K562 (cell line): ENCODE data around the gene NOSIP. TPM values are rescaled to one million over a fixed set of nuclear protein-coding genes. Genes with fewer than 3 reads are reported as not detected.

ENCODE experiments used
- ATAC-seq: fragments of 200-7000 bp; cut with Tn5 transposase; 3 replicates; pipeline ENCODE4 v1.9.1; 2020; ENCODE audit warnings: moderate library complexity
- BruUV-seq: library from RNA; stranded (reverse); fragments of 400-500 nt; replicated peaks from 2 replicates; lab custom pipeline; 2021; lab: Mats Ljungman, UMichigan
- CTCF ChIA-PET: fragments of 300-600 bp; formaldehyde crosslinking; extraction: SDS; loops from one replicate; lab custom pipeline; 2021; ENCODE audit warnings: low intra/inter-chr PET ratio; lab: Yijun Ruan, JAX
- POLR2A ChIA-PET: fragments of 300-600, 350-650 bp; sonication (Branson Sonifier 250); formaldehyde crosslinking; extraction: SDS; loops from one replicate; lab custom pipeline; 2021; ENCODE audit warnings: antibody characterized with exemption, inconsistent platforms; lab: Yijun Ruan, JAX
- DNase-seq, 4 experiments: peaks; one replicate each; pipeline versions ENCODE4 v3.0.0 to v3.0.0-alpha.2; 2011 to 2018; ENCODE audit warnings: low spot score in 3 of 4, mixed read lengths in 3 of 4; ENCODE audit errors: extremely low read depth in 1 of 4
- FAIRE-seq: peaks from 2 replicates; lab custom pipeline; 2011; peaks lifted over from hg19 to GRCh38; lab: Jason Lieb, UNC
- H2AFZ ChIP-seq: 2 replicates; pipeline ENCODE4 v1.6.0; 2011; ENCODE audit warnings: low read depth, low read length, control low read depth, inconsistent platforms
- H3K27ac ChIP-seq: fragments of 200-600 bp; 3 replicates; pipeline ENCODE4 v1.8.0; 2011; ENCODE audit warnings: low read depth, mild to moderate bottlenecking, control low read depth, inconsistent platforms, low read length, moderate library complexity, mixed read lengths; ENCODE audit errors: extremely low read depth
- H3K27me3 ChIP-seq, 2 experiments: fragments of 300-600 bp in 1 of 2; 2 replicates in 1 of 2; 3 replicates in 1 of 2; pipeline versions ENCODE4 v1.6.0 to v1.8.0; 2011; ENCODE audit warnings: inconsistent platforms in 2 of 2, low read length in 2 of 2, mild to moderate bottlenecking in 1 of 2, mixed read lengths in 1 of 2, moderate library complexity in 1 of 2; ENCODE audit not compliant: control insufficient read depth in 2 of 2, insufficient read depth in 2 of 2
- H3K36me3 ChIP-seq: fragments of 300-600 bp; 3 replicates; pipeline ENCODE4 v1.8.0; 2011; ENCODE audit warnings: mild to moderate bottlenecking, low read length, inconsistent platforms; ENCODE audit not compliant: control insufficient read depth, insufficient read depth
- H3K4me1 ChIP-seq, 2 experiments: fragments of 200-600 bp in 1 of 2; replicated peaks in 1 of 2; 2 replicates in 1 of 2; 3 replicates in 1 of 2; pipeline versions ENCODE4 v1.5.1 to v1.8.0; 2011; ENCODE audit warnings: inconsistent platforms in 2 of 2, low read length in 2 of 2, mild to moderate bottlenecking in 1 of 2, mixed read lengths in 1 of 2, moderate library complexity in 1 of 2; ENCODE audit not compliant: control insufficient read depth in 2 of 2, insufficient read depth in 2 of 2
- H3K4me2 ChIP-seq: 2 replicates; pipeline ENCODE4 v1.6.1; 2011; ENCODE audit warnings: low read length, control low read depth, inconsistent platforms, mixed read lengths; ENCODE audit not compliant: insufficient read depth
- H3K4me3 ChIP-seq: fragments of 200-600 bp; sonication (generic), shearing (Covaris generic); 2 replicates; pipeline ENCODE4 v1.5.1; 2016; ENCODE audit warnings: control low read depth, inconsistent platforms
- H3K79me2 ChIP-seq: fragments of 200-600 bp; 3 replicates; pipeline ENCODE4 v1.8.0; 2011; ENCODE audit warnings: low read length, inconsistent platforms; ENCODE audit not compliant: control insufficient read depth, insufficient read depth
- H3K9ac ChIP-seq, 2 experiments: 2 replicates each; pipeline versions ENCODE4 v1.6.0 to v1.6.1; 2011; ENCODE audit warnings: low read depth in 2 of 2, low read length in 2 of 2, control low read depth in 1 of 2, inconsistent platforms in 1 of 2, mild to moderate bottlenecking in 1 of 2, mixed read lengths in 1 of 2; ENCODE audit not compliant: insufficient read depth in 1 of 2
- H3K9me1 ChIP-seq: one replicate; pipeline ENCODE4 v1.6.0; 2011; ENCODE audit warnings: inconsistent platforms, mild to moderate bottlenecking, low read length, moderate library complexity; ENCODE audit not compliant: control insufficient read depth, insufficient read depth
- H3K9me3 ChIP-seq: replicated peaks from 2 replicates; pipeline ENCODE4 v1.5.1; 2011; ENCODE audit warnings: low read depth, low read length, inconsistent platforms; ENCODE audit not compliant: control insufficient read depth, insufficient read depth
- H4K20me1 ChIP-seq: replicated peaks from 2 replicates; pipeline ENCODE4 v1.6.1; 2011; ENCODE audit warnings: low read length, inconsistent platforms, mixed read lengths; ENCODE audit not compliant: control insufficient read depth, insufficient read depth
- ATF7 ChIP-seq: fragments of 450-650 bp; IDR thresholded peaks from 2 replicates; pipeline ENCODE4 v1.7.1; 2014; ENCODE audit warnings: mild to moderate bottlenecking, moderate library complexity
- EGR1 ChIP-seq: fragments of 450-650 bp; conservative IDR thresholded peaks from 2 replicates; pipeline ENCODE4 v1.6.1; 2017; ENCODE audit warnings: mild to moderate bottlenecking
- ELF4 ChIP-seq: fragments of 450-650 bp; formaldehyde crosslinking; IDR thresholded peaks from 2 replicates; pipeline ENCODE4 v1.4.0; 2022; ENCODE audit warnings: missing genetic modification characterization
- MAFG ChIP-seq: fragments of 450-650 bp; conservative IDR thresholded peaks from 2 replicates; pipeline ENCODE4 v1.6.1; 2016; ENCODE audit warnings: missing genetic modification characterization, missing compliant biosample characterization
- POU5F1 ChIP-seq: fragments of 150-350 bp; IDR thresholded peaks from 2 replicates; pipeline ENCODE4 v1.6.1; 2014; ENCODE audit warnings: borderline replicate concordance, low read length, low read depth, mild to moderate bottlenecking; ENCODE audit not compliant: partially characterized antibody
- U2AF2 ChIP-seq: fragments of 200-400 bp; formaldehyde crosslinking; optimal IDR thresholded peaks from 2 replicates; pipeline ENCODE3; 2017; ENCODE audit warnings: low read depth, mild to moderate bottlenecking, low read length
- ZNF384 ChIP-seq: IDR thresholded peaks from 2 replicates; pipeline ENCODE4 v1.6.1; 2012; ENCODE audit warnings: low read depth, low read length, improper control_type of control experiment
- WGBS: fragments of 100-300 bp; shearing (Covaris generic); methylation state at CpG from one replicate; pipeline ENCODE4 v1.1.6; 2016; ENCODE audit warnings: low coverage, mixed read lengths; ENCODE audit not compliant: insufficient coverage; ENCODE audit errors: missing lambda C conversion rate; 5-methylcytosine and 5-hydroxymethylcytosine counted together
- in situ Hi-C: fragments of 300-500 bp; cut with MboI; formaldehyde crosslinking; loops from 4 replicates; pipeline ENCODE4 v1.15.0; 2018; ENCODE audit warnings: inconsistent platforms, mixed read lengths
- intact Hi-C: fragments of 100-400 bp; cut with micrococcal nuclease; formaldehyde crosslinking; loops from 2 replicates; pipeline ENCODE4 v1.14.2; 2022
- polyA plus RNA-seq, 8 experiments: library from polyadenylated mRNA; depleted of rRNA in 4 of 8; stranded (reverse) in 5 of 8; unstranded in 3 of 8; fragments of >200 nt; fragmentation: Nextera tagmentation in 2 of 8; fragmentation: Illumina TruSeq in 1 of 8; extraction: Ambion mirVana in 2 of 8; extraction: Trizol in 1 of 8; gene quantifications; 2 replicates each; pipeline versions ENCODE4 v1.2.1 to v1.2.3, GENCODE V29; 2011 to 2014; ENCODE audit warnings: inconsistent platforms in 1 of 8, missing spikeins in 1 of 8
- total RNA-seq, 7 experiments: library from RNA; depleted of rRNA in 6 of 7; stranded (reverse); fragments of >200 nt in 6 of 7; fragmentation: Illumina TruSeq in 2 of 7; extraction: Trizol in 2 of 7; gene quantifications; 2 replicates each; pipeline versions ENCODE4 v1.2.1 to v1.2.3, GENCODE V29; 2011 to 2021; ENCODE audit warnings: low replicate concordance in 1 of 7
- TF ChIP-seq, protein P1 (sequence below): fragments of 250-450 bp; sonication (Bioruptor Pico); IDR thresholded peaks from 2 replicates; pipeline ENCODE4 v1.5.0; 2021
- TF ChIP-seq, protein P2 (sequence below): fragments of 200-800 bp; sonication (Bioruptor generic); IDR thresholded peaks from 2 replicates; pipeline ENCODE4 v1.6.1; 2016; ENCODE audit warnings: missing genetic modification characterization, missing compliant biosample characterization

The NOSIP gene
- total and polyA plus RNA-seq, 9 of the 15 experiments (the other 6 are each of a cell fraction or from before 2014, with no cell fraction given): 14.4 to 153 (median 79.9) TPM

DNA sequence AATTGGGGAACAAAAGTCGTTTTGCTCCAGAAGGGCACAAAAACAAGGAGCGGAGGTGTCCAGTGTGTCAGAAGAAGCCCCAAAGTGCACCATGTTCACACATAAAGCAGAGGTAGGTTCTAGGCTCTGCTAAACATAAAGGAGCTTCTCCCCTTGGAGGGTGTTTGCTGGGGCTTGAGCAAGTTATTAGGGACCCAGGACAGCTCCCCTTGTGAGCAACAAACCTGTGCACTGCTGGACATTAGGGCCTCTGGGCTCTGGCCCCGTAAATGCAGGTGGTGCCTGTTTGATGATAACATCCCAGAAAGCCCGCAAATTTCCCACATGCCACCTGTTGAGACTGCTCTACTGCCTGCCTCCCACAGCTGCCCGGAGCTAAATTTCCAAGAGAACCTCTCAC is 41.7 kb downstream of the NOSIP start:
- FAIRE-seq: no peak
- Histone ChIP-seq H4K20me1 (no peaks in the 10 kb centered on the region), H3K4me1 (peaks cover 7 to 22% of the 10 kb centered on the region in 2 experiments; a peak in 4 of 5 replicates), H3K4me2 (no peak overlapping the region), H3K36me3 (0 out of 3 replicates have a peak, but pooled peaks cover 3% of the 10 kb centered on the region), H3K27me3 (no peaks in the 10 kb centered on the region), H3K9me3 (no peaks in the 10 kb centered on the region), H3K79me2 (no peaks in the 10 kb centered on the region), H3K9ac (no peak overlapping the region), H3K9me1 (no peaks in the 10 kb centered on the region), H3K4me3 (no peak overlapping the region), H3K27ac (no peak overlapping the region), H2AFZ (no peak overlapping the region)
- BruUV-seq: no TSS peak
- in situ Hi-C loops (no loop called here), intact Hi-C loops (no loop called here)
- DNase-seq: no peak
- POLR2A ChIA-PET: no interaction called here
- CTCF ChIA-PET: no interaction called here
- WGBS: 55% methylated on average over 5 of the region's 5 CpGs
- ATAC-seq: no peak
- TF ChIP-seq POU5F1 (no peak), MAFG (tag) (no peak), ZNF384 (no peak), EGR1 (no peak), ELF4 (CRISPR knock-in tag) (no peak)

DNA sequence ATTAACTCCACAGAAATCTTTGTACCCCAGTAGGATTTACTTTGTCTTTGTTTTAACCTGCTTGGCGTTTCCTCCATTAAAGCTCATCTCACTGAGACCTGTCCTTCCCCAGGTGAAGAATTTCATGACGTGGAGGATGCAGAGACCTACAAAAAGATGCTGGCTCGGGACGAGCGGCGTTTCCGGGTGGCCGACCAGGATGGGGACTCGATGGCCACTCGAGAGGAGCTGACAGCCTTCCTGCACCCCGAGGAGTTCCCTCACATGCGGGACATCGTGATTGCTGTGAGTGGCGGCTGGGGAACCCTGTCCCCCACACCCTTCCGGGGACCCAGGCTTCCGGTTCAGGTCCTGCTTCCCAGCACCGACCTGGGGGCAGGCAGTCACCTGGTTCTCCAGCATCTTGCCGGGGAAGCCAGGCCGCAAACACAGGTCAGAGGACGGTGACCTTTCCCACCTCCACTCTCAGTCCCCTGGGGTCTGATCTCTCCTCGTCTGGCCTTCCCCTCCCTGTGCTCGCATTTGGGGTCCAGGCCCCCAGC is 43.4 kb downstream of the NOSIP start:
- POLR2A ChIA-PET: interaction anchor here (0.6 to 0.7 kb wide), 3 partner anchors 9 to 793 kb away, joined by 3 to 5 read pairs (median 3); no protein-coding TSS in a partner anchor
- 72% methylated on average over 17 of the region's 22 CpGs for WGBS
- intact Hi-C loops: no loop called here
- Histone ChIP-seq H3K4me3 (no peak overlapping the region), H3K9me3 (no peaks in the 10 kb centered on the region), H3K27ac (no peak overlapping the region), H4K20me1 (no peaks in the 10 kb centered on the region), H3K79me2 (no peaks in the 10 kb centered on the region), H2AFZ (no peak overlapping the region), H3K27me3 (no peaks in the 10 kb centered on the region)
- DNase-seq: no peak
- no TSS peak for BruUV-seq
- ATAC-seq: no peak
- TF ChIP-seq, protein P1, sequence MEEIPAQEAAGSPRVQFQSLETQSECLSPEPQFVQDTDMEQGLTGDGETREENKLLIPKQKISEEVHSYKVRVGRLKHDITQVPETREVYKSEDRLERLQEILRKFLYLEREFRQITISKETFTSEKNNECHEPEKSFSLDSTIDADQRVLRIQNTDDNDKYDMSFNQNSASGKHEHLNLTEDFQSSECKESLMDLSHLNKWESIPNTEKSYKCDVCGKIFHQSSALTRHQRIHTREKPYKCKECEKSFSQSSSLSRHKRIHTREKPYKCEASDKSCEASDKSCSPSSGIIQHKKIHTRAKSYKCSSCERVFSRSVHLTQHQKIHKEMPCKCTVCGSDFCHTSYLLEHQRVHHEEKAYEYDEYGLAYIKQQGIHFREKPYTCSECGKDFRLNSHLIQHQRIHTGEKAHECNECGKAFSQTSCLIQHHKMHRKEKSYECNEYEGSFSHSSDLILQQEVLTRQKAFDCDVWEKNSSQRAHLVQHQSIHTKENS (CRISPR knock-in tag): no peak
- TF ChIP-seq ATF7 (no peak), U2AF2 (no peak)
- TF ChIP-seq, protein P2, sequence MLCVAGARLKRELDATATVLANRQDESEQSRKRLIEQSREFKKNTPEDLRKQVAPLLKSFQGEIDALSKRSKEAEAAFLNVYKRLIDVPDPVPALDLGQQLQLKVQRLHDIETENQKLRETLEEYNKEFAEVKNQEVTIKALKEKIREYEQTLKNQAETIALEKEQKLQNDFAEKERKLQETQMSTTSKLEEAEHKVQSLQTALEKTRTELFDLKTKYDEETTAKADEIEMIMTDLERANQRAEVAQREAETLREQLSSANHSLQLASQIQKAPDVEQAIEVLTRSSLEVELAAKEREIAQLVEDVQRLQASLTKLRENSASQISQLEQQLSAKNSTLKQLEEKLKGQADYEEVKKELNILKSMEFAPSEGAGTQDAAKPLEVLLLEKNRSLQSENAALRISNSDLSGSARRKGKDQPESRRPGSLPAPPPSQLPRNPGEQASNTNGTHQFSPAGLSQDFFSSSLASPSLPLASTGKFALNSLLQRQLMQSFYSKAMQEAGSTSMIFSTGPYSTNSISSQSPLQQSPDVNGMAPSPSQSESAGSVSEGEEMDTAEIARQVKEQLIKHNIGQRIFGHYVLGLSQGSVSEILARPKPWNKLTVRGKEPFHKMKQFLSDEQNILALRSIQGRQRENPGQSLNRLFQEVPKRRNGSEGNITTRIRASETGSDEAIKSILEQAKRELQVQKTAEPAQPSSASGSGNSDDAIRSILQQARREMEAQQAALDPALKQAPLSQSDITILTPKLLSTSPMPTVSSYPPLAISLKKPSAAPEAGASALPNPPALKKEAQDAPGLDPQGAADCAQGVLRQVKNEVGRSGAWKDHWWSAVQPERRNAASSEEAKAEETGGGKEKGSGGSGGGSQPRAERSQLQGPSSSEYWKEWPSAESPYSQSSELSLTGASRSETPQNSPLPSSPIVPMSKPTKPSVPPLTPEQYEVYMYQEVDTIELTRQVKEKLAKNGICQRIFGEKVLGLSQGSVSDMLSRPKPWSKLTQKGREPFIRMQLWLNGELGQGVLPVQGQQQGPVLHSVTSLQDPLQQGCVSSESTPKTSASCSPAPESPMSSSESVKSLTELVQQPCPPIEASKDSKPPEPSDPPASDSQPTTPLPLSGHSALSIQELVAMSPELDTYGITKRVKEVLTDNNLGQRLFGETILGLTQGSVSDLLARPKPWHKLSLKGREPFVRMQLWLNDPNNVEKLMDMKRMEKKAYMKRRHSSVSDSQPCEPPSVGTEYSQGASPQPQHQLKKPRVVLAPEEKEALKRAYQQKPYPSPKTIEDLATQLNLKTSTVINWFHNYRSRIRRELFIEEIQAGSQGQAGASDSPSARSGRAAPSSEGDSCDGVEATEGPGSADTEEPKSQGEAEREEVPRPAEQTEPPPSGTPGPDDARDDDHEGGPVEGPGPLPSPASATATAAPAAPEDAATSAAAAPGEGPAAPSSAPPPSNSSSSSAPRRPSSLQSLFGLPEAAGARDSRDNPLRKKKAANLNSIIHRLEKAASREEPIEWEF (CRISPR knock-in tag): no peak
- TF ChIP-seq, all 486 proteins: peak for 0
- Histone ChIP-seq H3K36me3 (0 out of 3 replicates have a peak, but pooled peaks cover 3% of the 10 kb centered on the region), H3K4me2 (no peak overlapping the region), H3K9me1 (no peaks in the 10 kb centered on the region), H3K9ac (no peak overlapping the region), H3K4me1 (peaks cover 11 to 30% of the 10 kb centered on the region in 2 experiments; a peak in 4 of 5 replicates)
- CTCF ChIA-PET: interaction anchor here (0.8 kb wide), 1 partner anchor 8 kb away, joined by 5 read pairs; no protein-coding TSS in a partner anchor
- FAIRE-seq: no peak
- in situ Hi-C loops: no loop called here
